Renal cortex interstitium (tissue), 15 donors: ENCODE data around the gene IL12RB2. TPM values are rescaled to one million over a fixed set of nuclear protein-coding genes. Genes with fewer than 3 reads are reported as not detected.
A peak's percentile ranks its signal among the peaks of the same experiment; 100 is the strongest.

ENCODE experiments used
- DNase-seq, 11 donors: peaks; one replicate each; pipeline ENCODE4 v3.0.0-alpha.2; 2013; ENCODE audit warnings: low read depth in 9 of 11, low spot score in 4 of 11; ENCODE audit errors: extremely low read depth in 1 of 11
- long read RNA-seq, 16 experiments: transcript quantifications; one replicate each; lab custom pipeline, GENCODE V29; 2026
- polyA plus RNA-seq, 3 donors: library from polyadenylated mRNA; unstranded; fragments of 120-200 nt; gene quantifications; one replicate each; pipeline ENCODE4 v1.2.1, GENCODE V29; 2013; ENCODE audit not compliant: insufficient read length in 3 of 3

The IL12RB2 gene, protein sequence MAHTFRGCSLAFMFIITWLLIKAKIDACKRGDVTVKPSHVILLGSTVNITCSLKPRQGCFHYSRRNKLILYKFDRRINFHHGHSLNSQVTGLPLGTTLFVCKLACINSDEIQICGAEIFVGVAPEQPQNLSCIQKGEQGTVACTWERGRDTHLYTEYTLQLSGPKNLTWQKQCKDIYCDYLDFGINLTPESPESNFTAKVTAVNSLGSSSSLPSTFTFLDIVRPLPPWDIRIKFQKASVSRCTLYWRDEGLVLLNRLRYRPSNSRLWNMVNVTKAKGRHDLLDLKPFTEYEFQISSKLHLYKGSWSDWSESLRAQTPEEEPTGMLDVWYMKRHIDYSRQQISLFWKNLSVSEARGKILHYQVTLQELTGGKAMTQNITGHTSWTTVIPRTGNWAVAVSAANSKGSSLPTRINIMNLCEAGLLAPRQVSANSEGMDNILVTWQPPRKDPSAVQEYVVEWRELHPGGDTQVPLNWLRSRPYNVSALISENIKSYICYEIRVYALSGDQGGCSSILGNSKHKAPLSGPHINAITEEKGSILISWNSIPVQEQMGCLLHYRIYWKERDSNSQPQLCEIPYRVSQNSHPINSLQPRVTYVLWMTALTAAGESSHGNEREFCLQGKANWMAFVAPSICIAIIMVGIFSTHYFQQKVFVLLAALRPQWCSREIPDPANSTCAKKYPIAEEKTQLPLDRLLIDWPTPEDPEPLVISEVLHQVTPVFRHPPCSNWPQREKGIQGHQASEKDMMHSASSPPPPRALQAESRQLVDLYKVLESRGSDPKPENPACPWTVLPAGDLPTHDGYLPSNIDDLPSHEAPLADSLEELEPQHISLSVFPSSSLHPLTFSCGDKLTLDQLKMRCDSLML
- under 1 TPM; 0.53 to 0.75 (median 0.70) TPM for polyA plus RNA-seq
- long read RNA-seq, donor 1, result 0 reads
- long read RNA-seq, donor 2, result 0 reads
- long read RNA-seq, donor 3, partial matches to known transcripts, result 672 of 818 reads
- long read RNA-seq, donor 3, other reads (novel, unspliced or antisense), result 146 of 818 reads
- long read RNA-seq, donor 4, result 0 reads
- long read RNA-seq, donor 5, result 0 reads
- long read RNA-seq, donor 6, result 0 reads
- long read RNA-seq, donor 7, result 0 reads
- long read RNA-seq, donor 8, result 0 reads
- long read RNA-seq, donor 9, result 0 reads
- long read RNA-seq, donor 10, result 0 reads
- long read RNA-seq, donor 11, result 0 reads
- long read RNA-seq, donor 12, partial matches to known transcripts, result 0 of 1 reads
- long read RNA-seq, donor 12, other reads (novel, unspliced or antisense), result 0 of 1 reads
- long read RNA-seq, donor 13, partial matches to known transcripts, result 1,111 of 1,433 reads
- long read RNA-seq, donor 13, other reads (novel, unspliced or antisense), result 322 of 1,433 reads
- long read RNA-seq, donor 14, result 0 reads
- long read RNA-seq, donor 15, result 0 reads
- long read RNA-seq, donor 16, result 0 reads

DNA sequence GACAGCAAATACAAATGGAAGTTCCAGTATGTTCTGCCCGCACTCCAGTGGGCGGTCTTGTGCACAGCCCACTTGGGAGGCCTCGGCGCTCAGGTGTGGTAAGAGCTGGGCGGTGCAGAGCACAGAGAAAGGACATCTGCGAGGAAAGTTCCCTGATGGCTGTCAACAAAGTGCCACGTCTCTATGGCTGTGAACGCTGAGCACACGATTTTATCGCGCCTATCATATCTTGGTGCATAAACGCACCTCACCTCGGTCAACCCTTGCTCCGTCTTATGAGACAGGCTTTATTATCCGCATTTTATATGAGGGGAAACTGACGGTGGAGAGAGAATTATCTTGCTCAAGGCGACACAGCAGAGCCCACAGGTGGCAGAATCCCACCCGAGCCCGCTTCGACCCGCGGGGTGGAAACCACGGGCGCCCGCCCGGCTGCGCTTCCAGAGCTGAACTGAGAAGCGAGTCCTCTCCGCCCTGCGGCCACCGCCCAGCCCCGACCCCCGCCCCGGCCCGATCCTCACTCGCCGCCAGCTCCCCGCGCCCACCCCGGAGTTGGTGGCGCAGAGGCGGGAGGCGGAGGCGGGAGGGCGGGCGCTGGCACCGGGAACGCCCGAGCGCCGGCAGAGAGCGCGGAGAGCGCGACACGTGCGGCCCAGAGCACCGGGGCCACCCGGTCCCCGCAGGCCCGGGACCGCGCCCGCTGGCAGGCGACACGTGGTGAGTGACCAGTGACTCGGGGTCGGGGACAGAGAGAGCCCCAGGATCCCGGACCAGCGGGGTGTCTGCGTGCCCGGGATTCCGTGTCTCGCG lies at the start of gene IL12RB2:
TSS of gene IL12RB2 (plus strand) at position 623 of the 810 bp plus-strand sequence. CDS start 12,496 bp downstream, outside the sequence.
- peak in 6 of 11 donors; percentile 5 to 18 (median 14) for DNase-seq

DNA sequence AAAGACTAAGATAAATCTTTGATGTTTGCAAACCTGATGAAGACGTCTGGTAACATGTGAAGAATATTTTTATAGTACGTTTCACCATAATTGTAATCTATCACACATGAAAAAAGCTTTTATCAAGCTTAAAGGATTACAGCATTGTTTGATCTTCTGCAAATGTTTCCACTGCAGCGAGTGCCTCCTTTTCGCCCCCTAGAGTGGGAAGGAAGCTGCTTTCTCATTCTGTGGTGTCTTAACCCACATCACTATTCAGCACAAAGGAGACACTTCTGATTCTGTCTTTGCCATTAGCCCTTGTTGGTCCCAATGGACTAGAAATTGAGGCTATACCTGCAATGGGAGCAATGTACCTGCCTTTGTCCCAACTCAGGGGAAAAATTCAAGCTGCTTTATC lies 46.0 kb upstream of the IL12RB2 start:
- DNase-seq, result no peak

DNA sequence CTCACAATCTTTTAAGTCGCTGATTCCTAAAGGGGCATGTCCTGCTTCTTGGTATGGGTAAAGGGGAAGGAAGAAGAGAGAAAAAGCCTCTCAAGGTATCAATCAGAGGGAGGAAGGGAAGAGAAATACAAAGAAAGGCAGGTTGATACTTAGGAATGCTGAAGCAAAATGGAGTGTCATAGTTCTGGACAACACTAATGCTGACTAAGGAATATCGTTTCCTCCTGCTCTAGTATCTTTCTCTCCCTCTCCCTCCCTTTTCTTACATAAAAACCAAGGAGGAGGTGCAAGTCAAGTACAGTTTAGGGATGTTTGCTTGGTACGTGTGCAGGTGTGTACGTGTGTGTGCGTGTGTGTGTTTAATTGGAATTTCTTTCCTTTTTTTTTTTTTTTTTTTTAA lies 44.9 kb upstream of the IL12RB2 start:
- DNase-seq, result no peak

DNA sequence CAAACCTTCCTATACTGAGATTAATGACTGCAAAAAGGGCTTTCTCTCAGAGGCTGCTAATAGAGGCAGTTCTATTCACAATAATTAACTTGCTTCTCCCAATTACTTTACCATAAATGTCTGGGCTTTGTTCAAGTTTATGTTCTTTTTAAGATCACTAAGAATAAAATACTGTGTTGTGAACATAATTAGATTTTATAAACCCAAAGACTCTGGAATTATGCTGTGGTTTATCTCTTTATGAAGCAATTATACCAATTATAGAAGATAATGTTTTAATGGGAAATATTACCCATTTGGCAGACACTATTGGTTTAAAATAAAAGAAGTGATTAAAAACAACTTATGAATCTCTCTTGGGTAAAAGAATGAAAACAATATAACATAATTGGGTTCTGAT lies 43.5 kb upstream of the IL12RB2 start:
- DNase-seq, result no peak

DNA sequence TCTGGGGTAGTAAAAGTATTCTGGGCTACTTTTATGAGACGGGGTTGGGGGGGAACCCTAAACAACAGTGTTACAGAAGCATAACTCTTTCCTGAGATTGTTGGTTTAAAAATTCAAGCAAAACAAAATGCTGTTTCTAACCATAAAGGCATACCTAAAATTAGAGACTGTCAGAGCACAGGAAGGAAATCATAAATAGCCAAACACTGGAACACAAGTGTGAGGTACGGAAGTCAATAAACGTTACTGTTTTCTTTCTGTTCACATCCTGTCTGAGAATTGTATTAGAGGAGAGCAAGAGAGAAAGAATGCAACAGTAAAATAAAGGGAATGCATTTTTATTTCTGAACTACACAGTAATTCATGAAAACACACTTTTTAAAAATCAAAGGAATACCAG lies 42.8 kb upstream of the IL12RB2 start:
- peak in 2 of 11 donors; percentile 20 to 24 for DNase-seq

DNA sequence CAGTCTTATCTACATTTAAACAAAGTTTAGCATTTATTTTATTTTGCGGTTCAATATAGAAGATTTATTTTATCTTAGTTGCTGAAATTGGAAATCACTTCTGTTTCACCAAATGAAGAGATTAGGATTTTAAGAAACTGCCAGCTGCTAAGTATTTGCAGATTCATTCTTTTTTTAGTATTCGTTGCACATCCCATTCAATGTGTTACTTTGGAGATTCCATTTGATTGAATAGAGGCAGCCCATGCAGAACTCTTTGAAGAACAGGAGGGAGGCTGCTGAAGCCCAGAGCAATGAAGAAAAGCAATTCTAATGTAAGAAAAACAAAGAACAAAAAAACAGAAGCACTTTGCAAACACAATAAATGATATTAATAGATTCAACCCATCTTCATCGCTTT lies 38.6 kb upstream of the IL12RB2 start:
- no peak for DNase-seq

DNA sequence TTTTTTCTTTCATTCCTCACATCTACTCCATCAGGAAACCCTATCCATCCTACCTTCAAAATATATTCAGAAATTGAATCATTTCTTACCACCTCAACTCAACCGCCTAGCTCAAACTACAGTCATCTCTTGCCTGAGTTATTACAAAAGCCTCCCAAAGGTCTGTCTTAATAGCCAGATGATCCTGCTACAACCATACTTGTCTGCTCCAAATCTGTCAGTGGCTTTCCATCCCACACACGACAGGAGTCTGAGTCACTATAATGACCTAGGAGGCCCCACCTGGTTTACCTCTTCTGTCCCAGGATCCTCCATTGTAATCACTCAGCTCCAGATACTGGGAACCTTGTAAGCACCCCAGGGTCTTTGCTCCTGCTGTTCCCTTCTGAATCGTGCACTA lies 37.1 kb upstream of the IL12RB2 start:
- no peak for DNase-seq

DNA sequence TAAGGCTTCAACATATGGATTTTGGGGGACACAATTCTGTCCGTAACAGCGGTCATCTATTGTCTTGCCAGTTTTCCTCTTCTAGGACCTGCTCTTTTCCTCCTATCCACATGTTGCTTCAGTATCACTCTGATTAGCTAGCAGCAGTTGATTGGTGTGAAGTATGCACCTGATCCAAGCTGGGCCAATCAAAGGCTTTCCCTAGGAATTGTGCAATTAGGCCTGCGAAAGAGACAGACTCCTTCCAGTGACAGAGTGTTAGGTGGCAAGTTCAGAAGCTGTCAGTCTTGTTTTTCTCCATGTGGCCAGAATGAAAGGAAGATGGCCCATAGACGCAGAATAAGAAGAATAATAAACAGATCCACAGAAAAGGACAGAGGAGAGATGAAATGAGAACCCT lies 34.1 kb upstream of the IL12RB2 start:
- DNase-seq, result no peak

DNA sequence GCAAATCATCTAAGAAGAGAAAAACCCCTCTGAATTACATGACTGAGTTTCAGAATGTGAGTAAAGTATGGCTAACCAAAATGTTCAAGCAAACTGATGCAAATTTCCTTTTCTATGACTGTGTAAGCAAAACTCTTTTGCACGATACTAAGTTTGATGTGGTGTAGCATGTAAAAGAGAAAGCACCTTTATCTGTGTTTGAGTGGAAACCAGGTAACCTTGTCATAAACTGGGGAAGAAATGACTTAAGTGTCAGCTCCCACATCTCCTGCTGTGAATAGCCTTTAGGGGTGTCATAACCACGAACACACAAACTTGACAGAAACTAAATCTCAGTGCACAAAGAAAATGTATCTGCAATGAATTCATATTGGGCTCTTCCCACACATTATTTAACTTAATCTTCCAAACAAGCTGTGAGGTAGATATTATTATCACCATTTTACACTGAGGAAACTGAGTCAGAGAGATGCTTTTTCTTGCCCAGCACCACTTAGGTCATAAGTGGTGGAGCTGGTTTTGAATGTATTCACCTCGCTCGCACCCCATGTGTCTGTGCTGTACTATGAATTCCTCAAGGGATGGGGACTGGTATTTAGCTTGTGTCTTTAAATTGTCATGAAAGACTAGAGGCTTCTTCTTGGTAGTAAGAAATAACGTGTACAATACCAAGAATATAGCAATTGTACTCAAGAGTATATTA lies 32.9 kb upstream of the IL12RB2 start:
- DNase-seq, result no peak

DNA sequence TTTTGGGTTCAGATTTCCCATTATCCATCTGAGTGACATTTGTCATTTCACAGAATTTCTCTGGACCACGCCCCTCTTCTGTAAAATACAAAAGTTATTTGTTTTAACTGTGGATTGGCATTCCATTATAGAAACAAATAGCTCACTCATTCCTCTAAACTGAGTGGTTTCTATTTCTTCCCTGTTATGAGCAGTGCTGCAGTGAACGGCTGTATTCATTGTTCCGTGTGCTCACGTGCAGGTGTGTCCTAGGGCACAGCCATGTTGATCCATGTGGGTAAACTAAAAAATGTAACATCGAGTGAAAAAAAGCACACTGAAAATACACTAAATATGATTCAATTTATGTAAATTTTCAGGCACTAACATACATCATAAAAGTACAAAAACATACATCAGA lies 27.0 kb upstream of the IL12RB2 start:
- no peak for DNase-seq

DNA sequence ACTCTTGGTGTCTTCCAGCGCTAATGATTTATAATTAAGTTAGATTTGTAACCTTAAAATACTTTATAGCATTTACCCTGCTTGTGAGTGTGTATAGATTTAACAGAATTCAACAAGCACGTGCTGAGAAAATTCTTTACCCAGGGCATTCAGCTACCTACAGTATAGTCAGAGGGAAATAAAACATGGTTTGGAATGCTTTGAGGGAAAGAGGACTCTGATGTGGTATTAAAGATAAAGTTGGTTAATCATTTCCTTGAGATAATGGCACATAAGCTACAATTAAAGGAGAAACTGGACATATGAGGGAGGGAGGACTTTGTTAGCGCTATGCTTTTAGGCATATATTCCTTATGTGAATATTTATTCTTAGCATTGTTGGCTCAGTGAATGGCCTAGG lies 26.4 kb upstream of the IL12RB2 start:
- peak in 1 of 11 donors; percentile 19 for DNase-seq

DNA sequence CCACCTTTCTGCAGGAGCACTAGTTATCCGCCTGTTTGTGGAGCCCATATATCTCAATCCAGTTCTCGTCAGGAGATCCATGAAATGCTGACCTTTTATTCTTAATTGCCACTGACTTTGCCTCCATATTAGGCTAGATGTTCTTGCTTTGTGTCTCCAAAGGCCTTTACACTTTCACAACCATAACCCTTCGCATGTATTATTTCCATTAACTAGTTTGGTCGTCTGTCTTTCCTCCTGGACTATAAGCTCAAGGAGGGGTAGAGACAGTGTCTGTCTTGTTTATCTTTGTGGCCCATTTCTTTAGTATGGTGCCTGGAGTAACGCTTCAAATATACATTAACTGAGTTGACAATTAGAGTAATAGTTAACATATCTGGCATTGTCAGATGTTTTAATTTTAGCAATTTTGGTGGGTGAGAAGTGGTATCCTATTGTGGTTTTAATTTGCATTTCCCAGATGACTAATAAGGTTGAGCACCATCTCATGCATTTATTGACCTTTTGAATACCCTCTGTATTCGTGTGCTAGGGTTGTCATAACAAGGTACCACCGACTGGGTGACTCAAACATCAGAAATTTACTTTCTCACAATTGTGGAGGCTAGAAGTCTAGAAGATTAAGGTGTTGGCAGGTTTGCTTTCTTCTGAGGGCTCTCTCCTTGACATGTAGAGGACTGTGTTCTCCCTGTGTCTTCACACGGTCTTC lies 21.7 kb upstream of the IL12RB2 start:
- no peak for DNase-seq

DNA sequence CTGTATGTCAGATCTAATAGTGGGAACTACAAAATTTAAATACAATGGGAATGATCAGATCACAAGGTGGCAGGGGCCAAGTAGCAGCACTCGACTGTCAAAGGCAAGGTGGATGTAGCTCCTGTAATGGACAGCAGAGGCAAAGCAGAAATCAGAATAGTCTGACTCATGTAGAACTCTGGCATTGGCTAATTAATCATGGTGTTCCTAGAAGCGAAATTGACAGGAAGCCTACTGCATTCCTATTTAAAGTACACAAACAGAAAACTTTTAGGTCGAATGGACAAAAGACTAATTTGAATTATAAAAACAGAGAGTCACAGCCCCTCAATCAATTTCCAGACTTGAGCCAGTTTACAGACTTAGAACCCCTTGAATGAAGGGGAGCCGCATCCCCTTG lies 17.4 kb upstream of the IL12RB2 start:
- DNase-seq, result no peak

DNA sequence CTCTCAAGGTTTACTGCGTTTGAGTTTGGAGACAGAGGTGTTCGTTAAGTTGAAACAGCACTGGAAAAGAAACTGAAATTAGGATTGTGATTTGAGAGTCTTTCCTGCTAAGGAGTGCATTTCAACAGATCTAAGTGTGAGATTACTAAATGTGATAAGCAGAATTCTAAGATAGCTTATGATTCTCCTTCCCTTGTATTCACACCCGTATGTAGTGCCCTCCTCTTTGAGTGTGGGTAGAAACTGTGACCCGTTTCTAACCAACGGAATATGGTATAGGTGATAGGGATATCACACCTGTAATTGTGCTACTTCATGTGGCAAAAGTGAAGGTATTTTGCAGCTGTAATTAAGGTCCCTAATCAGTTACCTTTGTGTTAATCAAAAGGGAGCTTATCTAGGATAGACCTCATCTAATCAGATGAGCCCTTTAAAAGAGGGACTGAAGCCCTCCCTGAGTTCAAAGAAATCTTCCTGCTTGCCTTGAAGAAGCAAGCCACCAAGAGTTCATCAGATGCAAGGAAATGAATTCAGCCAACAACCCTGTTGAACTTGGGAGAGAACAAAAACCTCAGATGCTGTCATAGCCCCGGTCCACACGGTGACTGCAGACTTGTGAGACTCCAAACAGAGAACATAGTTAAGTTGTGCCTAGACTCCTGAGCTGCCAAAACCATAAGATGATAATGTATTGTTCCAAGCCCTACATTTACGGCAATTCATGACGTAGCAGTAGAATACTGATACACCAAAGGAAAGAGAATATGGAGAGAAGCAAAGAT lies 12.6 kb upstream of the IL12RB2 start:
- DNase-seq, result no peak

DNA sequence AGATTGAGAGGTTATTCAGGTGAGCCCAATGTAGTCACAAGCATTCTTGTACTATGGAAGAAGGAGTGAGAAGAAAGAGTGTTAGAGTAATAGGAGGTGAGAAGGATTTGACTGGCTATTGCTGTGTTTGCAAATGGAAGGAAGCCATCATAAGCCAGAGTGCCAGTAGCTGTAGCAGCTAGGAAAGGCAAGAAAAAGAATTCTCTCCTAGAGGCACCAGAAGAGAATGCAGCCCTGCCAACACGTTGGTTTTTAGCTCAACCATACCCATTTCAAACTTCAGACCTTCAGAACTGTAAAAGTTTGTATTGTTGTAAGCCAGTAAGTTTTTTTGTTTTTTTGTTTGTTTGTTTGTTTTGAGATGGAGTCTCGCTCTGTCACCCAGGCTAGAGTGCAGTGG lies 8.9 kb upstream of the IL12RB2 start:
- no peak for DNase-seq

DNA sequence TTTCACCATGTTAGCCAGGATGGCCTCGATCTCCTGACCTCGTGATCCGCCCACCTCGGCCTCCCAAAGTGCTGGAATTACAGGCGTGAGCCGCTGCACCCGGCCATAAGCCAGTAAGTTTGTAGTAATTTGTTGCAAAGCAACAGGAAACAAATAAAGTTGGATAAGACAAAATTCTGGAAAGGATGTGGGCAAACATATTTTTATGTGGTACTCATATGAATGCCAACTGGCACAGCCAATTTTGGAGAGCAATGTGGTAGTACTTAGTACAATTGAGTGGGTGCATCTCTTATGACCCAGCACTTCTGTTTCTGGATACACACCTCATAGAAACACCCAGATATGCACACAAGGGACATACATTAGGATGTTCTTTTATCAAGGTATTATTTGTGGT lies 8.4 kb upstream of the IL12RB2 start:
- no peak for DNase-seq
